ENCODE measurements around the gene MAN1C1. TPM values are rescaled to one million over a fixed set of nuclear protein-coding genes. Genes with fewer than 3 reads are reported as not detected.

Gene MAN1C1
- polyA plus RNA-seq, 1 donor from 2014 or later: 1.3 TPM

GRCh38 chr1:25790472-25790871, 173.9 kb downstream of the MAN1C1 start:
- no peaks in the 10 kb centered on the region for H3K27me3 ChIP-seq (ENCODE audit: insufficient read depth, low read depth, low read length)
- H3K36me3 ChIP-seq (ENCODE audit: insufficient read depth, low read length): no peaks in the 10 kb centered on the region
- H3K9ac ChIP-seq (ENCODE audit: low read length): no peak overlapping the region
- no peaks in the 10 kb centered on the region for H3K9me3 ChIP-seq (ENCODE audit: low read length)
- no peak overlapping the region for H3K27ac ChIP-seq (ENCODE audit: low read length)
- no peaks in the 10 kb centered on the region for H3K79me2 ChIP-seq (replicated peaks; ENCODE audit: insufficient read depth, low read length)
- H4K20me1 ChIP-seq (ENCODE audit: insufficient read depth): no peaks in the 10 kb centered on the region
- no peak overlapping the region for H3K4me2 ChIP-seq (ENCODE audit: low read length)
- TF ChIP-seq POLR2AphosphoS5 (IDR thresholded peaks at IDR 0.05) (no peak), SMC3 (conservative IDR thresholded peaks at IDR 0.05; ENCODE audit: poor library complexity) (no peak), TAF1 (IDR thresholded peaks at IDR 0.05; ENCODE audit: low read depth) (no peak), RAD21 (conservative IDR thresholded peaks at IDR 0.05) (no peak), EP300 (conservative IDR thresholded peaks at IDR 0.05; ENCODE audit: poor library complexity, severe bottlenecking) (no peak), MXI1 (conservative IDR thresholded peaks at IDR 0.05; ENCODE audit: poor library complexity, severe bottlenecking) (no peak), EZH2 (IDR thresholded peaks at IDR 0.05; ENCODE audit: borderline replicate concordance, insufficient read depth, low read length, poor library complexity, severe bottlenecking) (no peak)
- TF ChIP-seq, protein P1, sequence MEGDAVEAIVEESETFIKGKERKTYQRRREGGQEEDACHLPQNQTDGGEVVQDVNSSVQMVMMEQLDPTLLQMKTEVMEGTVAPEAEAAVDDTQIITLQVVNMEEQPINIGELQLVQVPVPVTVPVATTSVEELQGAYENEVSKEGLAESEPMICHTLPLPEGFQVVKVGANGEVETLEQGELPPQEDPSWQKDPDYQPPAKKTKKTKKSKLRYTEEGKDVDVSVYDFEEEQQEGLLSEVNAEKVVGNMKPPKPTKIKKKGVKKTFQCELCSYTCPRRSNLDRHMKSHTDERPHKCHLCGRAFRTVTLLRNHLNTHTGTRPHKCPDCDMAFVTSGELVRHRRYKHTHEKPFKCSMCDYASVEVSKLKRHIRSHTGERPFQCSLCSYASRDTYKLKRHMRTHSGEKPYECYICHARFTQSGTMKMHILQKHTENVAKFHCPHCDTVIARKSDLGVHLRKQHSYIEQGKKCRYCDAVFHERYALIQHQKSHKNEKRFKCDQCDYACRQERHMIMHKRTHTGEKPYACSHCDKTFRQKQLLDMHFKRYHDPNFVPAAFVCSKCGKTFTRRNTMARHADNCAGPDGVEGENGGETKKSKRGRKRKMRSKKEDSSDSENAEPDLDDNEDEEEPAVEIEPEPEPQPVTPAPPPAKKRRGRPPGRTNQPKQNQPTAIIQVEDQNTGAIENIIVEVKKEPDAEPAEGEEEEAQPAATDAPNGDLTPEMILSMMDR (IDR thresholded peaks at IDR 0.05; ENCODE audit: poor library complexity, severe bottlenecking): no peak
- TF ChIP-seq, protein P2, sequence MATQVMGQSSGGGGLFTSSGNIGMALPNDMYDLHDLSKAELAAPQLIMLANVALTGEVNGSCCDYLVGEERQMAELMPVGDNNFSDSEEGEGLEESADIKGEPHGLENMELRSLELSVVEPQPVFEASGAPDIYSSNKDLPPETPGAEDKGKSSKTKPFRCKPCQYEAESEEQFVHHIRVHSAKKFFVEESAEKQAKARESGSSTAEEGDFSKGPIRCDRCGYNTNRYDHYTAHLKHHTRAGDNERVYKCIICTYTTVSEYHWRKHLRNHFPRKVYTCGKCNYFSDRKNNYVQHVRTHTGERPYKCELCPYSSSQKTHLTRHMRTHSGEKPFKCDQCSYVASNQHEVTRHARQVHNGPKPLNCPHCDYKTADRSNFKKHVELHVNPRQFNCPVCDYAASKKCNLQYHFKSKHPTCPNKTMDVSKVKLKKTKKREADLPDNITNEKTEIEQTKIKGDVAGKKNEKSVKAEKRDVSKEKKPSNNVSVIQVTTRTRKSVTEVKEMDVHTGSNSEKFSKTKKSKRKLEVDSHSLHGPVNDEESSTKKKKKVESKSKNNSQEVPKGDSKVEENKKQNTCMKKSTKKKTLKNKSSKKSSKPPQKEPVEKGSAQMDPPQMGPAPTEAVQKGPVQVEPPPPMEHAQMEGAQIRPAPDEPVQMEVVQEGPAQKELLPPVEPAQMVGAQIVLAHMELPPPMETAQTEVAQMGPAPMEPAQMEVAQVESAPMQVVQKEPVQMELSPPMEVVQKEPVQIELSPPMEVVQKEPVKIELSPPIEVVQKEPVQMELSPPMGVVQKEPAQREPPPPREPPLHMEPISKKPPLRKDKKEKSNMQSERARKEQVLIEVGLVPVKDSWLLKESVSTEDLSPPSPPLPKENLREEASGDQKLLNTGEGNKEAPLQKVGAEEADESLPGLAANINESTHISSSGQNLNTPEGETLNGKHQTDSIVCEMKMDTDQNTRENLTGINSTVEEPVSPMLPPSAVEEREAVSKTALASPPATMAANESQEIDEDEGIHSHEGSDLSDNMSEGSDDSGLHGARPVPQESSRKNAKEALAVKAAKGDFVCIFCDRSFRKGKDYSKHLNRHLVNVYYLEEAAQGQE (IDR thresholded peaks at IDR 0.05; ENCODE audit: borderline replicate concordance): no peak
- H3K4me3 ChIP-seq (ENCODE audit: low read length): no peak overlapping the region
- no peaks in the 10 kb centered on the region for H3K9me2 ChIP-seq (ENCODE audit: insufficient read depth, low read length)
- H2AFZ ChIP-seq (ENCODE audit: low read depth, low read length): no peak overlapping the region
- H3F3A ChIP-seq (ENCODE audit: insufficient read depth, low read length, poor library complexity, severe bottlenecking): no peaks in the 10 kb centered on the region

- H3K27me3 ChIP-seq (ENCODE audit: insufficient read depth, low read depth, low read length): no peaks in the 10 kb centered on the region
- no peak overlapping the region for H3K4me2 ChIP-seq (ENCODE audit: low read length)
- no peaks in the 10 kb centered on the region for H3K9me2 ChIP-seq (ENCODE audit: insufficient read depth, low read length)
- no peaks in the 10 kb centered on the region for H3K79me2 ChIP-seq (replicated peaks; ENCODE audit: insufficient read depth, low read length)
- H2AFZ ChIP-seq (ENCODE audit: low read depth, low read length): no peak overlapping the region
- no peaks in the 10 kb centered on the region for H4K20me1 ChIP-seq (ENCODE audit: insufficient read depth)
- no peak overlapping the region for H3K27ac ChIP-seq (ENCODE audit: low read length)
- no peaks in the 10 kb centered on the region for H3F3A ChIP-seq (ENCODE audit: insufficient read depth, low read length, poor library complexity, severe bottlenecking)
- TF ChIP-seq EP300 (conservative IDR thresholded peaks at IDR 0.05; ENCODE audit: poor library complexity, severe bottlenecking) (no peak), EZH2 (IDR thresholded peaks at IDR 0.05; ENCODE audit: borderline replicate concordance, insufficient read depth, low read length, poor library complexity, severe bottlenecking) (no peak), MXI1 (conservative IDR thresholded peaks at IDR 0.05; ENCODE audit: poor library complexity, severe bottlenecking) (no peak), POLR2AphosphoS5 (IDR thresholded peaks at IDR 0.05) (no peak), TAF1 (IDR thresholded peaks at IDR 0.05; ENCODE audit: low read depth) (no peak), RAD21 (conservative IDR thresholded peaks at IDR 0.05) (no peak), SMC3 (conservative IDR thresholded peaks at IDR 0.05; ENCODE audit: poor library complexity) (no peak)
- TF ChIP-seq, protein P1 (IDR thresholded peaks at IDR 0.05; ENCODE audit: poor library complexity, severe bottlenecking): no peak
- TF ChIP-seq, protein P2 (IDR thresholded peaks at IDR 0.05; ENCODE audit: borderline replicate concordance): no peak
- no peak overlapping the region for H3K4me3 ChIP-seq (ENCODE audit: low read length)
- no peak overlapping the region for H3K9ac ChIP-seq (ENCODE audit: low read length)
- H3K9me3 ChIP-seq (ENCODE audit: low read length): no peaks in the 10 kb centered on the region
- H3K36me3 ChIP-seq (ENCODE audit: insufficient read depth, low read length): no peaks in the 10 kb centered on the region
These were observed 175.5 kb downstream of the MAN1C1 start for GRCh38 chr1:25792115-25792514.
